Activated T-helper 2 cell treated with anti-CD3 and anti-CD28 coated beads, Interferon-gamma antibody, Interleukin-2, Interleukin-4, amounts not matched to agents 10 μg/mL and 5 μg/mL and 100 μg/mL, durations not matched to agents 14 hours and 24 hours and 36 hours (primary cell): ENCODE results near the gene OR8H1. TPM values are rescaled to one million over a fixed set of nuclear protein-coding genes. Genes with fewer than 3 reads are reported as not detected.

Experiments used
- DNase-seq: peaks from one replicate; pipeline ENCODE4 v3.0.0; 2021; ENCODE audit warnings: low spot score
- H3K27ac Mint-ChIP-seq: one replicate; pipeline ENCODE4 v1.8.0; 2021; ENCODE audit warnings: mixed read lengths
- H3K27me3 Mint-ChIP-seq: one replicate; pipeline ENCODE4 v1.8.0; 2021; ENCODE audit warnings: low read depth, mixed read lengths
- H3K36me3 Mint-ChIP-seq: one replicate; pipeline ENCODE4 v1.8.0; 2021; ENCODE audit warnings: low read depth, mixed read lengths
- H3K4me1 Mint-ChIP-seq: one replicate; pipeline ENCODE4 v1.8.0; 2021; ENCODE audit warnings: low read depth, mixed read lengths
- H3K4me3 Mint-ChIP-seq: one replicate; pipeline ENCODE4 v1.8.0; 2021; ENCODE audit warnings: low read depth, mild to moderate bottlenecking, moderate library complexity, mixed read lengths
- H3K9me3 Mint-ChIP-seq: one replicate; pipeline ENCODE4 v1.8.0; 2021; ENCODE audit warnings: mixed read lengths
- intact Hi-C: fragments of 100-400 bp; cut with micrococcal nuclease; formaldehyde crosslinking; loops from one replicate; pipeline ENCODE4 v1.15.1; 2023
- total RNA-seq: library from RNA; stranded (reverse); gene quantifications from 2 replicates; pipeline ENCODE4 v1.2.3, GENCODE V29; 2022

The OR8H1 gene, protein sequence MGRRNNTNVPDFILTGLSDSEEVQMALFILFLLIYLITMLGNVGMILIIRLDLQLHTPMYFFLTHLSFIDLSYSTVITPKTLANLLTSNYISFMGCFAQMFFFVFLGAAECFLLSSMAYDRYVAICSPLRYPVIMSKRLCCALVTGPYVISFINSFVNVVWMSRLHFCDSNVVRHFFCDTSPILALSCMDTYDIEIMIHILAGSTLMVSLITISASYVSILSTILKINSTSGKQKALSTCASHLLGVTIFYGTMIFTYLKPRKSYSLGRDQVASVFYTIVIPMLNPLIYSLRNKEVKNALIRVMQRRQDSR
- not detected in 2 replicates for total RNA-seq

DNA sequence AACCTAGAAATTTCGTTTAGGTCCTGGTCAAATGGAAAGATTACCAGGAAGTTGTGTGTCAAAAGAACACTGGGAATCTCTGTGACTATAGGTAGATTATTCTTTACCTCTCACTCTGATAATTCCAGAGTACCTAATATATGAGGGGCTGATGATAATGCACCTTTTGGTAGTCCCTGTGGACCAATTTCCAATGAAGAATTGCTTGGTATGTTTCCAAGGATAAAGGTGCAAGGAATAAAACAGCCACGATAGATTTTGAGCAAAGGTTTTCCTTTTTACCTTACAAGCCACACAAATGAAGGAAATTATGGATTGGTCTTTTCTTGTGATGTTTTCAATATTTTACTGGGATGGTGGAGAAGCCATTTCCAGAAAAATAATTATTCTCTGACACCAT, at the start of gene OR8H1:
Gene OR8H1, minus strand, starts transcription at position 101 of the 400 bp plus-strand sequence. CDS start 1,192 bp downstream, outside the sequence.
- no peaks in the 10 kb centered on the region for H3K36me3 Mint-ChIP-seq
- H3K4me3 Mint-ChIP-seq, result no peak within 1 kb of the TSS
- H3K4me1 Mint-ChIP-seq, result no peaks in the 10 kb centered on the region
- intact Hi-C loops, result no loop called here
- peaks cover 42% of the 10 kb centered on the region for H3K9me3 Mint-ChIP-seq
- no peaks in the 10 kb centered on the region for H3K27me3 Mint-ChIP-seq
- H3K27ac Mint-ChIP-seq, result no peak within 1 kb of the TSS
- DNase-seq, result no peak

DNA sequence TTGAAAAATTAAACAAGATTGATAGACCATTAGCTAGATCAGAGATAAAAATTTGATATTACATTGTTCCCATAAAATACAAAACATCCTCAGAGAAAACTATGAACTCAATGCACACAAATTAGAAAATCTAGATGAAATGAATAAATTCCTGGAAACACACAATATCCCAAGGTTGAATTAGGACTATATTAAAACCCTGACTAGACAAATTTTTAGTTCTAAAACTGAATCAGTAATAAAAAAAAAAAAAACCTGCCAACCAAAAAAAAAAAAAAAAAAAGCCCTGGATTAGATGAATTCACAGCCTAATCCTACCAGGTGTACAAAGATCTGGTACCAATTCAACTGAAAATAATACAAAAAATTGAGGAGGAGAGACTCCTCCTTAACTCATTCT, 48.2 kb upstream of the OR8H1 start:
- Mint-ChIP-seq H3K4me1 (no peaks in the 10 kb centered on the region), H3K27me3 (no peaks in the 10 kb centered on the region), H3K36me3 (no peaks in the 10 kb centered on the region), H3K9me3 (peaks cover 51% of the 10 kb centered on the region), H3K4me3 (no peak overlapping the region), H3K27ac (no peak overlapping the region)
- no peak for DNase-seq
- intact Hi-C loops, result no loop called here

DNA sequence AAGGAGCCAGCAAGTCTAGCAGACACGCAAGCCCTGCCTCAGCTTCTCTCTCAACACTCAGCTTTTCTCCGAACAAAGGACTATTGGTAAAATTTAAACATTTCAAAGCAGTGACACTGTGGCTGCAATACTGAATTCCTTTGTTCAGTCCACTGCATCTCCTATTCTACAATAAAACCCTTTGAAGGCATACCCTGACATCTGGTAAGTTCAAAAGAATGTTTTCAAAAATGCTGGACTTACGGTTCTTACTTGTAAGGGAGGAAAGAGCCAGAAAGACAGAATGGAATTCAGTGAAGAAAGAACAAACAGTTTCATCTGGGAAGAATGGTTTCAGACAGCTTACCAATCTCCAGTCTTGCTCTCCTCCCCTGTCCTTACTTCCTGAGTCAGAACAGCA, 41.1 kb upstream of the OR8H1 start:
- Mint-ChIP-seq H3K27me3 (no peaks in the 10 kb centered on the region), H3K36me3 (no peaks in the 10 kb centered on the region), H3K9me3 (peaks cover 35% of the 10 kb centered on the region), H3K4me3 (no peak overlapping the region), H3K27ac (no peak overlapping the region), H3K4me1 (no peaks in the 10 kb centered on the region)
- DNase-seq, result no peak
- intact Hi-C loops, result no loop called here

DNA sequence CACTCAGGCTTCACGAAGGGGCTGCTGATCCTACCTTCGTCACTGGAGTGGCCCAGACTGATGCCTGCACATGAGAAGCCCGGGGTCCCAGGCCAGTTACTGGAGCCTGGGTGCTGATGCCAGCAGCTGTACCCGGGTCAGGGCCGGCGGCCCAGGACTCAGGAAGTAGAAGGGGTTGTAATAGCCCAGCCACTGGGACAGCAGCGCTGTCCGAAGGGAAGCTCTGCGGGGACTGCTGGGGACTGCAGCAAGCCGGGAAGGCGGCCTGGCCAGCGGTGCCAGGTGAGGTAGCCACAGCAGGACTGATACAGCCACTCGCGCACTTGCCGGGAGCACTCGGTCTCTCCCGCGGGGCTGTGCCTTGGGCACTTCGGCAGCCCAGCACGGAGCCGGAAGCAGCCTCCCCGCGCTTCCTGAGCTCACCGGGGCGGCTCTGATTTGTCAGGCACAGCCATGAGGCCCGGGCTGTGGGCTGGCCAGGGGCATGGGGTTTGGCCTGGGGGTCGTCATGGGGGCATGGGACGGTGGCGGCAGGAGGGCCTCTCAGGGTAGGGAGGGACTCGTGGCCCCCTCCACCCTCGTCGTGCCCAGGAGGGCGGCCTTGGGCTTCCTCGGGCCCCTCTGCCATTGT, 39.9 kb upstream of the OR8H1 start:
- Mint-ChIP-seq H3K27me3 (no peaks in the 10 kb centered on the region), H3K9me3 (peaks cover 41% of the 10 kb centered on the region), H3K4me3 (no peak overlapping the region), H3K27ac (no peak overlapping the region), H3K36me3 (no peaks in the 10 kb centered on the region), H3K4me1 (no peaks in the 10 kb centered on the region)
- no peak for DNase-seq
- intact Hi-C loops, result no loop called here

DNA sequence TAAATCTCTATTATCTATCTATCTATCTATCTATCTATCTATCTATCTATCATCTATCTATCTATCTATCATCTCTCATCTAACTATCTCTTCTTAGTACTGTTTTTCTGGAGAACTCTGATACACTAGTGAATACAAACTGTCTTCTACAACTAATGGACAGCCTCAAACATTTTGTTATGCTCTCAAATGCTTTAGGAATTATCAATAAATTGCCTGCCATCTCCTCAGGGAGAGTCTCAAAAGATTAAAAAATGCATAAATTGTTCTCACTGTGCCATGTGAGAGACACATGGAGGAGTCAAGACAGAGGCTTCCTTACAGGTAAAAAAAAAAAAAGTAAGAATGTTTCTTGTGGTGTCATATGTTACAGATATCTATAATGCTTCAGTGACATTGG, 22.8 kb upstream of the OR8H1 start, which contains the start of gene OR8K3:
Gene OR8K3, plus strand, starts transcription at position 301 of the 400 bp plus-strand sequence. CDS start 3,163 bp downstream, outside the sequence.
- Mint-ChIP-seq H3K9me3 (peaks cover 50% of the 10 kb centered on the region), H3K36me3 (no peaks in the 10 kb centered on the region), H3K4me1 (no peaks in the 10 kb centered on the region), H3K27me3 (no peaks in the 10 kb centered on the region), H3K27ac (no peak within 1 kb of the TSS), H3K4me3 (no peak within 1 kb of the TSS)
- no peak for DNase-seq
- intact Hi-C loops, result no loop called here

DNA sequence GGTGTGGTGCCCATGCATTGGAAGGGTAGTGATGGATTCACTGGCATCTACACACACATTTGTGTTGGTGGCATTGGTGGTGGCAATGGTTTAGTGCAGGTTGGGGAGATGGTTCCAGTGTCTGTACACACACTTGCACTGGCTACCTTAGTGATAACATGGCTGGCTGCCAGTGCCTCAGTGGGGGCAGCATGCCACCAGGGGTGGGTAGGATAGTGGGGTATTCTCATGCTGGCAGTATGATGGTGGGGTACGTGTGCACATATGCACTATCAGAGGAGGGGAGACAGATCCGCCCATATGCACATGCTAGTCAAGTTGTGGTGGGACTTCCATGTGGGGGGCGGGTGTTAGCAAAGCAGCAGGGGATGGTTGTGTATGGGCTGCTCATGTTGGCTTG, 15.8 kb upstream of the OR8H1 start:
- intact Hi-C loops, result no loop called here
- H3K9me3 Mint-ChIP-seq, result peaks cover 78% of the 10 kb centered on the region
- no peak overlapping the region for H3K4me3 Mint-ChIP-seq
- no peaks in the 10 kb centered on the region for H3K36me3 Mint-ChIP-seq
- H3K4me1 Mint-ChIP-seq, result no peaks in the 10 kb centered on the region
- DNase-seq, result no peak
- no peaks in the 10 kb centered on the region for H3K27me3 Mint-ChIP-seq
- no peak overlapping the region for H3K27ac Mint-ChIP-seq

DNA sequence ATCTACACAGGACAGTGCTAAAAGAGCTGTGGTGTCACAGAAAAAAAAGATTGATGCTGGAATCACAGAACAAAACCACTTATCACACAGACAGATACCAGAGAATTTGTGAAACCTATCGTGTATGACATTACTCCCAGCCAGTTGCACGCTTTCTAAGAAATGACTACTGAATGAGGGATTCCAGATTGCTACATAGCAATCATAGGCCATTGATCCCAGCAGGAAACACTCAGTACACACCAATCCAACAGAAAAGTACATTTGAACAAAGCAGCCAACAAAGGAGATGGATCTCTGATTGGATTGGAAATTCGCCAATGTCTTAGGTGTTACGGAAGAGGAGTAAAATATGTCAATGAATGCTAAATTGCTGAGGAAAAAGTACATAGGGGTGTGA, 4.8 kb upstream of the OR8H1 start:
- H3K4me1 Mint-ChIP-seq, result no peaks in the 10 kb centered on the region
- H3K27ac Mint-ChIP-seq, result no peak overlapping the region
- H3K27me3 Mint-ChIP-seq, result no peaks in the 10 kb centered on the region
- DNase-seq, result no peak
- peaks cover 44% of the 10 kb centered on the region for H3K9me3 Mint-ChIP-seq
- intact Hi-C loops, result no loop called here
- no peaks in the 10 kb centered on the region for H3K36me3 Mint-ChIP-seq
- no peak overlapping the region for H3K4me3 Mint-ChIP-seq

DNA sequence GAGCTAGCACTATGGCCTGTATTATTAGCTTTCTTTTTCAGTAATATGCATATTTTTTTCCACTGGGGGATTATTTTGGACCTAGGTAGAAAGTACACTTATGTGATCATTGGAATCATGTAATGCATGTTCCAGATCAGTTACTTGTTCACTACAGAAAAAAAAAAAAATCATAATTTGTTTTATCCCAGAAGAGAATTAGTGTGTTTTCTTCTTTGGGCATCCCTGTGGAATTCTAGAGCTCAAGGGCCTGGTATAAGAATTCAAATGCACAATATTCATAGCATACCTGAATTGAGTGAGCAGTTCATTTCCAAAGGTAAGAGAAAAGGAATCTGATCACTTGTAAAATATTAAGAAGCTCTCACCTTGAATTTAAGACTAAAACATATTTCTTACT, 18.2 kb downstream of the OR8H1 start, which contains the start of gene OR5T1:
Gene OR5T1, plus strand, starts transcription at position 301 of the 400 bp plus-strand sequence. CDS start 1,485 bp downstream, outside the sequence.
- no peaks in the 10 kb centered on the region for H3K27me3 Mint-ChIP-seq
- DNase-seq, result no peak

DNA sequence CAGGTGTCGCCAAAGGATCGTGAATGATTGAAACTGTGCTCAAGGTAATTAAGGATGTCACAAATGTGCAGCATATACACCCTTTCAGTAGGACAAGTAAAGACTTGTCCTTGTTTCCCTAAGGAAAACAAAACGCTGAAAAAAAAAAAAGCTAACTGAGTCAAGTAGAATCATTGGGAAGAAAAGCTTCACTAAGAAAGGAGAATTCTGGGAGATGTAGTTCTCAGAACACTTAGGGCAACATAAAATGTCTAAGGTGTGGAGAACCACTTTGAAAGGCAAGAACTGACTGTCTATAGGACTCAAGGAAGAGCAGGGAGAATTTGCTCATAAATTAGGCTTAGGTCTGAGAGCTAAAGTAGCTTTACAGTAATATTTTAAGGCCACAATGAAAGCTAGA, 21.0 kb downstream of the OR8H1 start:
- DNase-seq, result no peak
- no peak overlapping the region for H3K27ac Mint-ChIP-seq
- intact Hi-C loops, result no loop called here
- H3K36me3 Mint-ChIP-seq, result no peaks in the 10 kb centered on the region
- H3K9me3 Mint-ChIP-seq, result peaks cover 43% of the 10 kb centered on the region
- no peak overlapping the region for H3K4me3 Mint-ChIP-seq
- H3K4me1 Mint-ChIP-seq, result no peaks in the 10 kb centered on the region
- no peaks in the 10 kb centered on the region for H3K27me3 Mint-ChIP-seq

More for the DNA sequence above, 18.2 kb downstream of the OR8H1 start, which contains the start of gene OR5T1:
- Mint-ChIP-seq H3K27ac (no peak within 1 kb of the TSS), H3K4me3 (no peak within 1 kb of the TSS), H3K4me1 (no peaks in the 10 kb centered on the region), H3K9me3 (peaks cover 41% of the 10 kb centered on the region), H3K36me3 (no peaks in the 10 kb centered on the region)
- intact Hi-C loops, result no loop called here

DNA sequence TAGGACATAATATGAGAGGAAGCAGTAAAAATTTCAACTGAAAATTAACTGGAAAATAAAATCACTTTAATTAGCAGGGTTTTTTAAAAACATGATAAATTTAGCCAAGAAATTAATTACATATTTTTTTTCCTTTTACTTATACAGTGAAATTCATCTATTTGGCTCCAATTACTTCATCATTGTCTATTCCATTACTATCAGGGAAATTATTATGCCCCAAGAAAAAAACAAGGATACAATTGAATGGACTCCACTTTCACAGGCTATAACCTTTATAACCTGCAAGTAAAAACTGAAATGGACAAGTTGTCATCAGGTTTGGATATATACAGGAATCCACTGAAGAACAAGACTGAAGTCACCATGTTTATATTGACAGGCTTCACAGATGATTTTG, 40.1 kb downstream of the OR8H1 start, which contains the start of gene OR5T3:
Gene OR5T3, plus strand, starts transcription at position 301 of the 400 bp plus-strand sequence. Its CDS starts 0 bp downstream, at position 301.
- Mint-ChIP-seq H3K27me3 (no peaks in the 10 kb centered on the region), H3K9me3 (peaks cover 49% of the 10 kb centered on the region), H3K4me1 (no peaks in the 10 kb centered on the region), H3K27ac (no peak within 1 kb of the TSS), H3K36me3 (no peaks in the 10 kb centered on the region), H3K4me3 (no peak within 1 kb of the TSS)
- DNase-seq, result no peak
- intact Hi-C loops, result no loop called here

Other genes starting within 250 kb of the OR8H1 start
- not detected in 2 replicates for gene OR8I2, start 198.9 kb downstream of the OR8H1 start, total RNA-seq
- not detected in 2 replicates for gene OR8H2, start 188.6 kb downstream of the OR8H1 start, total RNA-seq
- gene OR8H3, start 169.9 kb downstream of the OR8H1 start, total RNA-seq, result not detected in 2 replicates
- gene OR8J3, start 152.1 kb downstream of the OR8H1 start, total RNA-seq, result not detected in 2 replicates
- gene OR8K5, start 131.9 kb downstream of the OR8H1 start, total RNA-seq, result not detected in 2 replicates
- not detected in 2 replicates for gene OR5J2, start 115.6 kb downstream of the OR8H1 start, total RNA-seq
- not detected in 2 replicates for gene OR5T2, start 58.0 kb downstream of the OR8H1 start, total RNA-seq
- not detected in 2 replicates for gene OR5T3, start 40.0 kb downstream of the OR8H1 start, total RNA-seq
- gene OR5T1, start 18.1 kb downstream of the OR8H1 start, total RNA-seq, result not detected in 2 replicates
- gene OR8K3, start 22.9 kb upstream of the OR8H1 start, total RNA-seq, result not detected in 2 replicates
- not detected in 2 replicates for gene OR8K1, start 53.8 kb upstream of the OR8H1 start, total RNA-seq
- gene OR8J1, start 62.0 kb upstream of the OR8H1 start, total RNA-seq, result not detected in 2 replicates
- not detected in 2 replicates for gene OR8U1, start 83.4 kb upstream of the OR8H1 start, total RNA-seq
- gene OR5AL1, start 120.4 kb upstream of the OR8H1 start, total RNA-seq, result not detected in 2 replicates
- not detected in 2 replicates for gene OR5M3, start 181.1 kb upstream of the OR8H1 start, total RNA-seq
- not detected in 2 replicates for gene OR5M8, start 199.1 kb upstream of the OR8H1 start, total RNA-seq